OCI-LY7 (cell line): ENCODE results near the gene GCLC. TPM values are rescaled to one million over a fixed set of nuclear protein-coding genes. Genes with fewer than 3 reads are reported as not detected.

ENCODE experiments used
- BruUV-seq: library from RNA; stranded (reverse); fragments of 400-500 nt; replicated peaks from 2 replicates; lab custom pipeline; 2021; lab: Mats Ljungman, UMichigan
- CTCF ChIA-PET: fragments of 300-600 bp; sonication (Branson Sonifier 250); formaldehyde crosslinking; loops from one replicate; lab custom pipeline; 2022; ENCODE audit warnings: antibody characterized with exemption; ENCODE audit not compliant: unreplicated experiment; lab: Charles Lee
- POLR2A ChIA-PET: fragments of 300-600 bp; sonication (Branson Sonifier 250); formaldehyde crosslinking; loops from one replicate; lab custom pipeline; 2022; ENCODE audit warnings: antibody characterized with exemption; lab: Charles Lee
- DNase-seq: peaks from one replicate; pipeline ENCODE4 v3.0.0-alpha.2; 2015; ENCODE audit warnings: low spot score
- H2AFZ ChIP-seq: fragments of 200-600 bp; sonication (generic), shearing (Covaris generic); 2 replicates; pipeline ENCODE4 v1.6.1; 2014; ENCODE audit warnings: mild to moderate bottlenecking, antibody characterized with exemption, low read length, moderate library complexity
- H3K27ac ChIP-seq: fragments of 200-600 bp; sonication (generic); 2 replicates; pipeline ENCODE4 v1.5.1; 2014; ENCODE audit warnings: mixed run types, low read depth, mild to moderate bottlenecking, moderate library complexity, low read length, inconsistent platforms; ENCODE audit not compliant: poor library complexity, severe bottlenecking
- H3K36me3 ChIP-seq: fragments of 200-600 bp; sonication (generic); 2 replicates; pipeline ENCODE4 v1.6.1; 2014; ENCODE audit warnings: mild to moderate bottlenecking, antibody characterized with exemption, low read length, moderate library complexity, mixed read lengths; ENCODE audit not compliant: insufficient read depth
- H3K4me1 ChIP-seq: fragments of 200-600 bp; sonication (generic); 2 replicates; pipeline ENCODE4 v1.5.1; 2014; ENCODE audit warnings: mild to moderate bottlenecking, low read length; ENCODE audit not compliant: insufficient read depth, poor library complexity, severe bottlenecking
- H3K4me2 ChIP-seq: fragments of 200-600 bp; sonication (generic); 2 replicates; pipeline ENCODE4 v1.6.1; 2014; ENCODE audit warnings: mild to moderate bottlenecking, low read length
- H3K4me3 ChIP-seq: fragments of 200-600 bp; sonication (generic); 2 replicates; pipeline ENCODE4 v1.5.1; 2014; ENCODE audit warnings: mild to moderate bottlenecking, low read depth, low read length; ENCODE audit not compliant: poor library complexity, severe bottlenecking
- H3K79me2 ChIP-seq: fragments of 200-600 bp; sonication (generic); 2 replicates; pipeline ENCODE4 v1.6.1; 2016; ENCODE audit warnings: low read depth, mild to moderate bottlenecking, low read length, moderate library complexity, mixed read lengths; ENCODE audit not compliant: insufficient read depth
- H3K9me2 ChIP-seq: fragments of 200-600 bp; sonication (generic); 2 replicates; pipeline ENCODE4 v1.6.1; 2016; ENCODE audit warnings: mild to moderate bottlenecking, low read length, mixed read lengths; ENCODE audit not compliant: insufficient read depth
- H3K9me3 ChIP-seq: fragments of 200-600 bp; sonication (generic); 2 replicates; pipeline ENCODE4 v1.6.1; 2014; ENCODE audit warnings: mild to moderate bottlenecking, mixed run types, low read length, mixed read lengths
- H4K20me1 ChIP-seq: fragments of 200-600 bp; sonication (generic); 2 replicates; pipeline ENCODE4 v1.6.1; 2014; ENCODE audit warnings: mild to moderate bottlenecking, antibody characterized with exemption, low read length, moderate library complexity, mixed read lengths; ENCODE audit not compliant: insufficient read depth
- EZH2phosphoT487 ChIP-seq: fragments of 200-600 bp; sonication (generic); IDR thresholded peaks from 2 replicates; pipeline ENCODE4 v1.6.1; 2018; ENCODE audit warnings: low read depth, borderline replicate concordance, mild to moderate bottlenecking, mixed run types, antibody characterized with exemption, low read length, moderate library complexity, mixed read lengths
- intact Hi-C: fragments of 100-400 bp; cut with micrococcal nuclease; formaldehyde crosslinking; loops from one replicate; pipeline ENCODE4 v1.10.0; 2022; ENCODE audit not compliant: unreplicated experiment
- total RNA-seq, 2 experiments: library from RNA; depleted of rRNA in 1 of 2; stranded (reverse); fragments of >200 nt in 1 of 2; shearing (Covaris generic) in 1 of 2; gene quantifications; 2 replicates each; pipeline ENCODE4 v1.2.3, GENCODE V29; 2014 to 2022
- TF ChIP-seq, protein P1 (sequence below): fragments of 200-600 bp; sonication (generic); conservative IDR thresholded peaks from 2 replicates; pipeline ENCODE4 v1.5.1; 2014; ENCODE audit warnings: mild to moderate bottlenecking, antibody characterized with exemption, low read length, moderate library complexity, mixed read lengths

The GCLC gene
- total RNA-seq, 2 experiments from 2014 or later = 14.3 to 30.4 TPM

GRCh38 chr6:53546281-53546680 is 1.4 kb upstream of the GCLC start:
- Histone ChIP-seq H3K9me3 (no peaks in the 10 kb centered on the region), H4K20me1 (peaks cover 9% of the 10 kb centered on the region), H3K79me2 (peaks cover 26% of the 10 kb centered on the region; the same call in 1 of the 2 replicates), H3K4me3 (no peak overlapping the region), H3K36me3 (no peaks in the 10 kb centered on the region), H2AFZ (no peak overlapping the region), H3K9me2 (no peaks in the 10 kb centered on the region), H3K27ac (no peak overlapping the region), H3K4me2 (no peak overlapping the region), H3K4me1 (peaks cover 34% of the 10 kb centered on the region)
- intact Hi-C loops = no loop called here
- no TSS peak for BruUV-seq
- TF ChIP-seq, protein P1, sequence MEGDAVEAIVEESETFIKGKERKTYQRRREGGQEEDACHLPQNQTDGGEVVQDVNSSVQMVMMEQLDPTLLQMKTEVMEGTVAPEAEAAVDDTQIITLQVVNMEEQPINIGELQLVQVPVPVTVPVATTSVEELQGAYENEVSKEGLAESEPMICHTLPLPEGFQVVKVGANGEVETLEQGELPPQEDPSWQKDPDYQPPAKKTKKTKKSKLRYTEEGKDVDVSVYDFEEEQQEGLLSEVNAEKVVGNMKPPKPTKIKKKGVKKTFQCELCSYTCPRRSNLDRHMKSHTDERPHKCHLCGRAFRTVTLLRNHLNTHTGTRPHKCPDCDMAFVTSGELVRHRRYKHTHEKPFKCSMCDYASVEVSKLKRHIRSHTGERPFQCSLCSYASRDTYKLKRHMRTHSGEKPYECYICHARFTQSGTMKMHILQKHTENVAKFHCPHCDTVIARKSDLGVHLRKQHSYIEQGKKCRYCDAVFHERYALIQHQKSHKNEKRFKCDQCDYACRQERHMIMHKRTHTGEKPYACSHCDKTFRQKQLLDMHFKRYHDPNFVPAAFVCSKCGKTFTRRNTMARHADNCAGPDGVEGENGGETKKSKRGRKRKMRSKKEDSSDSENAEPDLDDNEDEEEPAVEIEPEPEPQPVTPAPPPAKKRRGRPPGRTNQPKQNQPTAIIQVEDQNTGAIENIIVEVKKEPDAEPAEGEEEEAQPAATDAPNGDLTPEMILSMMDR = no peak
- TF ChIP-seq EZH2phosphoT487 = no peak
- CTCF ChIA-PET = no interaction called here
- POLR2A ChIA-PET = interaction anchor here (0.6 to 0.7 kb wide), 2 partner anchors 86 to 1580 kb away, joined by 3 read pairs; no protein-coding TSS in a partner anchor
- DNase-seq = no peak

DNA sequence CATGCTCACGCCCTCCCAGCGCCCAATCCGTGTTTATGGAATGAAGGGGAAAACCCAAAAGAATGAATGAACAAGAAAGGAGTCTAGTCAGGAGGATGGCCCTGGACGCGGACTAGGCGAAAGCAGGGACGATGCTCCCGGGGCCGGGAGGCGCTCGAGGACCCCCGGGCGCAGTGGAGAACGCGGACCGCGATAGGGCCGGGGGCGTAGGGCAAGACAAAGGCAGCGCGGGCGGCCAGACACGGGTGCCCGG is 758 bp downstream of the GCLC start:
- H2AFZ ChIP-seq = peak overlapping the region; percentile 83
- no peak for DNase-seq
- H3K9me2 ChIP-seq = no peaks in the 10 kb centered on the region
- peak overlapping the region; percentile 96 for H3K4me3 ChIP-seq
- intact Hi-C loops = loop anchor here (1.0 kb wide), 1 partner anchor 107 kb away; no protein-coding TSS in a partner anchor
- peaks cover 9% of the 10 kb centered on the region for H4K20me1 ChIP-seq
- CTCF ChIA-PET = interaction anchor here (0.6 to 1.2 kb wide), 2 partner anchors 23 to 51 kb away, joined by 3 to 4 read pairs; no protein-coding TSS in a partner anchor
- H3K4me1 ChIP-seq = peaks cover 34% of the 10 kb centered on the region
- POLR2A ChIA-PET = interaction anchor here (0.6 to 1.4 kb wide), 3 partner anchors 10 to 20 kb away, joined by 3 to 6 read pairs (median 3); no protein-coding TSS in a partner anchor
- no peaks in the 10 kb centered on the region for H3K9me3 ChIP-seq
- peaks cover 40% of the 10 kb centered on the region; the same call in 1 of the 2 replicates for H3K79me2 ChIP-seq
- peak overlapping the region; percentile 66 for H3K27ac ChIP-seq
- peak overlapping the region; percentile 91 for H3K4me2 ChIP-seq
- BruUV-seq = no TSS peak
- peaks cover 6% of the 10 kb centered on the region; the same call in 1 of the 2 replicates for H3K36me3 ChIP-seq
- TF ChIP-seq EZH2phosphoT487 = no peak
- TF ChIP-seq, protein P1 = no peak
